Measurements from ENCODE around the gene LYST.
"Not testable (repeated sequence)": the region's sequence is repeated elsewhere in the genome, so short reads cannot be mapped to it uniquely, and the experiment has no call there.

Gene LYST

GRCh38 chr1:235757587-235758096 is 109.1 kb downstream of the LYST start:
- DNase-seq (ENCODE audit: low spot score) = no peak

DNA sequence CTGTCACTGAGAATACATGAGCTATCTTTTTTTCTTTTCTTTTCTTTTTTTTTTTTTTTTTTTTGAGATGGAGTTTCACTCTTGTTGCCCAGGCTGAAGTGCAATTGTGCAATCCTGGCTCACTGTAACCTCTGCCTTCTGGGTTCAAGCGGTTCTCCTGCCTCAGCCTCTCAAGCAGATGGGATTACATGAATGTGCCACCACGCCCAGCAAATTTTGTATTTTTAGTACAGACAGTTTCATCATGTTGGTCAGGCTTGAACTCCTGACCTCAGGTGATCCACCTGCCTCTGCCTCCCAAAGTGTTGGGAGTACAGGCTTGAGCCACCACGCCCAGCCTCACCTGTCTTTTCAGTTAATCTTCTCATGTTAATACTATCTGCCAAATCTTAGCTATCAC is 112.5 kb downstream of the LYST start:
- not testable (repeated sequence) for DNase-seq (ENCODE audit: low spot score)

DNA sequence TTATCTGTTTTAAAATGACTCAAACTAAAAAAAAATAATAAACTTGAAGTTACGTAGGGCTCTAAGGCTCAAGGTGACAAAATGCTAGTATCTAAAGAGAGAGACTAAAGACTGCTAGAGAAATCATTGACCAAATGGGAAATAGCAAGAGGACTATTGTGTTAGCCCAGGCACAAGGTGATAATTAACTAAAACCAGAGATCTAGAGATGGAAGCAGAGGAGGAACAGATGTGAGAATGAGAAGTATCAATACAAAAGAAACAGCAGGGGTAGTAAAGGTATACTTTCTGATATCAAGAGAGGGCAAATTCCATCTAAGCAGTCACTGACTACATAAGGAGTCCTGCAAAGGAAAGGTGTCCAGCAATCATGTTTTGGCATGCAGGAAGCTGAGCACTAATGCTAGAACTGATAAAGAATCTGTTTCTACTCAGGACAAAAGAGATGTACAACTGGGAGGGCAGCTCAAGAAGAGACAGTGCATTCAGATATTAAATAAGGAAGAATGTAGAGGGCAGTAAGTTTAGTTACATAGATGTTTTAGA is 116.9 kb downstream of the LYST start:
- no peak for DNase-seq (ENCODE audit: low spot score)

DNA sequence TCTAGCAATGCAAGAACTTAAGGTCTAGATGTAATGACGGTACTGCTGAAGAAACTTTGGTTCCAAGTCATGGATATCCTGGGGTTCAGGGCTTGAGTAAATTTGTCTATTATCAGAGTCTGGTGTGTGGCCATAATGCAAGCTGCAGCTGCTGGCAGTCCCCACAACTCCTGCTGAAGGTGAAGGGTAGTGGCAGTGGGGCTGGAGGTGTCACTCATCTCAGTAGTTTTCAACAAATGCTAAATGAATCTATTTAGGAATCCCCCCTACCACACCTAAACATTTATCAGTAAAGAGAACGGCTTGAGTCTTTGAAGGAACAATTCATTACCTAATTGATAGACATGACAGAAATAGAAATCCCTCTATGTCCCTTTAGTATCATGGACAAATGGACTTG is 118.0 kb downstream of the LYST start:
- no peak for DNase-seq (ENCODE audit: low spot score)

- DNase-seq (ENCODE audit: low spot score) = peak; percentile 30
These were observed 120.5 kb downstream of the LYST start for GRCh38 chr1:235746245-235746644.

- DNase-seq (ENCODE audit: low spot score) = no peak
These were observed 121.1 kb downstream of the LYST start for GRCh38 chr1:235745503-235746136.

- DNase-seq (ENCODE audit: low spot score) = no peak
These were observed 123.6 kb downstream of the LYST start for GRCh38 chr1:235742914-235743599.

- no peak for DNase-seq (ENCODE audit: low spot score)
These were observed 125.4 kb downstream of the LYST start for GRCh38 chr1:235741294-235741693.

DNA sequence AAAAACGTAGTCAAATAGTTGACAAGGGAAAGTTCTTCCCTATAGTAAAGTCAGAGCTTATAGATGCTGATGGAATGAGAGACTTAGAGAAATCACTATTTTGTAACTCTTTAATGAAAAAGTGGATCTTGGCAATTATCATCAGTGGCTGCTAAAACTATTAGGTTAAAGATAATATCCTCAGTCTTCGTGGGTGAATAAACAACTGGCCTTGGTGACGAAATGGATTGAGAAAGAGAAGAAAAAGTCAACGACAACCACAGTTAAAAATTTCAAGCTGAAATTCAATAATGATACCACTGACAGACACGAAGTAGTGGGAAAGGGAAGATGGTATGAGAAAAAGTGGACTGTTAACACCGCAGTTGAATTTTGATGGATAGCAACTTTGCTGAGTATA is 127.1 kb downstream of the LYST start:
- no peak for DNase-seq (ENCODE audit: low spot score)

GRCh38 chr1:235739124-235739523 is 127.6 kb downstream of the LYST start:
- DNase-seq (ENCODE audit: low spot score) = no peak

DNA sequence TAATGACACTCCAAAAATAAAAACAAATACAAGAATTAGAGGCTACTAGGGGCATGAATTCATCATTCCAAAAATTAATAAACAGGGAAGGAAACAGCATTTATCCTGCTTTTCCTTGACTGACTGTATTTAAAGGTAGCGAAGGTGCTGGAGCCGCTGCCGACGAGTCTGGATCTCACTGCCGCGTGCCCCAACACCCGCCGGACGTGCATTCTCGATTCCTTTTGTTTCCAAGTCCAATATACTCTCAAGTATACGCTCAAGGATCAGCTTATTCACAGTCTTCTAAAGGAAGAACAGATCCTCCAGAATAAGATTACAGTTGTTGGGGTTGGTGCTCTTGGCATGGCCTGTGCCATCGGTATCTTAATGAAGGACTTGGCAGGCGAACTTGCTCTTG is 129.0 kb downstream of the LYST start:
- no peak for DNase-seq (ENCODE audit: low spot score)

GRCh38 chr1:235736263-235736662 is 130.4 kb downstream of the LYST start:
- DNase-seq (ENCODE audit: low spot score) = no peak

GRCh38 chr1:235735621-235736020 is 131.1 kb downstream of the LYST start:
- DNase-seq (ENCODE audit: low spot score) = no peak

DNA sequence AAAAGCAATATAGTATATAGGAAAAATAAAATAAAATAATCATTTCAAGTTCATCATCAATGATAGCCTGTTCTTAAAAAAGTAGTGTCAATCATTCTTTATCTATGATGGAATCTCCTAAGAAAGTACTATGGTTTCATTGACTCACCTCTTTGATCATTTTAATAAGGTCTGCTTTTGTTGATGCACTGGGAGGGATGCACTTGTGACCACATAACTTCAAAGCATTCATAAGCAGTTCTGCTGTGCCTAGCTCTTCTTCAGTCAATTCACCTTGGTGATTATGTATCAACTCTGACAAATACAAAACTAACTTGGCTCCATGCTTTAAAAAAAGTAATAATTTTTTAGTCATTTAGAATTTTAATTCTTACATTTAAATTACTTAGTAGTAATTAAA is 132.4 kb downstream of the LYST start:
- no peak for DNase-seq (ENCODE audit: low spot score)

DNA sequence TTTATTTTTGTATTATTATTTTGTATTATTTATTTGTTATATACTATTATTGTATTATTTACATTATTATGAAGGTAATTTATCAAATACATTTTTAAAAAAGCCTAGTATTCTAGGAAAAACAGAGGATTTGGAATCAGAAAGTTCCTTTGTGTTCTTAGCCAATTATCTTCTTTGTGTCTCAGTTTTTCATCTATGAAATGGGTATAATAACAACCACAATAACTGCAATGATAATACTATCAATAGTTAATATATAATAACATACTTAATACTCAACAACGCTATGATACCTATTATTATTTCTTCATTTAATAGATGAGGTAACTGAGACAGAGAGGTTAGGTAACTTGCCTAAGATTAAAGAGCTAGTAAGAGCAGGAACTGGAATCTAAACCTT is 136.7 kb downstream of the LYST start:
- no peak for DNase-seq (ENCODE audit: low spot score)

GRCh38 chr1:235726557-235726956 is 140.1 kb downstream of the LYST start:
- DNase-seq (ENCODE audit: low spot score) = no peak

GRCh38 chr1:235725434-235725833 is 141.3 kb downstream of the LYST start:
- DNase-seq (ENCODE audit: low spot score) = no peak

DNA sequence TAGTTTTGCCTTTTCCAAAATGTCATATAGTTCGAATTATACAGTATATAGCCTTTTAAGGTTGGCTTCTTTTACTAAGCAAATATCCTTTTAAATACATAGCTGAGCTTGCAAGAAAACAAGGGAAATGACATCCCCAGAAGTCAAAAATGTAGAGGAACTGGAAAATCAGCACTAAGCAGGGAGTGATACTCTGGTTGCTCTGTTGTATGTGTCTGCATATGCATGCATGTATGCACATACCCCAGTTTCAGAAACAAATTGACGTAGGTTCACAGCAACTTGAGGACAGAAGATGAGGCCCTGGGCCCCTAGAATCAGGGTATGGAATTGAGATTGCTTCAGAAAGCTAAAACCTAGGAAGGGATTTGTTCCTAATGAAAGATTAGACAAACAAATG is 142.0 kb downstream of the LYST start:
- DNase-seq (ENCODE audit: low spot score) = no peak

DNA sequence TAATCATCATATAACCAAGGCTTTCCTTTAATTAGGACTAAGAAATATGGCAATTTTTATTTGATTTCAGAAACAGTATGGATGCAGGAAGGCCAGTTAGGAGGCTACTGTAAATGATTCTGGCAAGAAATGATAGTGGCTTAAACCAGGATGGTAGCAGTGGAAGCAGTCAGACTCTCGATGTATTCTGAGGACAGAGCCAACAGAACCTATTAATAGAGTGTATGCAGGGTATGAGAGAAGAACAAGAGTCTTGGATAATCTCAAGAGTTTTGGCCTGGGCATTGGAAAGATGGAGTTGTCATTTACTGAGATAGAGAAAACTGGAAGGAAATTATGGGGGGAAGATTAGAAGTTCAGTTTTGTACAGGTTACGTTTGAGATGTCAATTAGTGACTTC is 143.8 kb downstream of the LYST start:
- DNase-seq (ENCODE audit: low spot score) = no peak

DNA sequence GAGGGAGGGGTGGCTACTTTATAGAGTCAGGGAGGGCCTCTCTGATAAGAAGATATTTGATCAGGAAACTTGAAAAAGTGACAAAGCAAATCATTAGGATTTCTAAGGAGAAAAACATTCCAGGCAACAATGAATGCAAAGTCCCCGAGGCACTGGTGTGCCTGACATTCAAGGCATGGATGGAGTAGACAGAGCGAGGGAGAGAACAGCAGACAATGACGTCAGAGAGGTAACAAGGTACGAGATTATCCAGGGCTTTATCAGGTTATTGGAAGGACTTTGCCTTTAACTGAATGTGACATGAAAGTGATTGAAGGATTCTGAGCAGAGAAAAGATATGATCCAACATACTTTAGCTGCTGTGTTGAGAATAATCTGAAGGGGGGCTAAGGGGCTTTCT is 144.7 kb downstream of the LYST start:
- no peak for DNase-seq (ENCODE audit: low spot score)

DNA sequence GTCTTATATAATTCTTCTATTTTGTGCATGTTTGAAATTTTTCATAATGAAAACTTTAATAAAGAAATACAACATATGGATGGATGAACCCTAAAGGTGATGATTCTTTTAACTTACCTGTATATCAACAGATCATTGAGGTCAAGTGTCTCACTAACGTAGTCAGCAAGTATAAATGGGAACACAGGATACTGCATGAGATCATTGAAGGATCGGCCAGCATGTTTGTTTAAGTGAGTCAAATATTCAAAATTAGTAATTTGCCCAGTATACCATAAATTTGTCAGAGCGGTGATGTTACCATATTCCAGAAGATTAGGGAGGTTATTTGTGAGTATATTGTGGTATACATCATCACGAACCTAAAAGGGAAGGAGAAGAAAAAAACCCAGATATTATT is 146.2 kb downstream of the LYST start:
- no peak for DNase-seq (ENCODE audit: low spot score)

DNA sequence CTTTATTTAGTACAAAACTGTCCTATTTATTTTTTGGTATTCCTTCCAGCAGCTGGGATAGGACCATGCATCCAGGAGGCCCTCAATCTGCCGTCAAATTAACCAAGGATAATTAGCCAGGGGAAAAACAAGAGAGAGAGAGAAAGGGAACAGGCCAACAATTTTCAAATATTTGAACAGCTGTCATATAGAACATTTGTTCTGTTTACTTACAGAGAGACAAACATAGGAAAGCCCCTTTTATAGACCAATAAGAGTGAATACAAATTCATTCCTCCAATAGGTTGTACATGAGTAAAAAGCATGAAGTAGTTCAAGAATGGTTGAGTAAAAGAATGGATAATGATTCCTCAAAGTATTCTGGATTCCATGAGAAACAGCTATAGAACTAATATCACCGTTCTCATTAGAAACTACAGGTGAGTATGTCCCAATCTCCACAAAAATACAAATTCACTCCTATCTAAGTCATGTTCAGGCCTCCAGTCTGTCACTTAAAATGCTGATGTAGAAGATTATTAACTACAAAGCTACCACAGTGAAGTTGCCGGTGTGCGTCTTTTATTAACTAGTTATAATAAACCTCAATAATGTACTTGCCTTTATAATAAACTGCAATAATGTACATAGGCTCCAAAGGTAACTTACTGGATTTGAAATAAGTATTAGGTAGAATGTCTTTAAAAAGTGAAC is 152.4 kb downstream of the LYST start:
- DNase-seq (ENCODE audit: low spot score) = no peak

DNA sequence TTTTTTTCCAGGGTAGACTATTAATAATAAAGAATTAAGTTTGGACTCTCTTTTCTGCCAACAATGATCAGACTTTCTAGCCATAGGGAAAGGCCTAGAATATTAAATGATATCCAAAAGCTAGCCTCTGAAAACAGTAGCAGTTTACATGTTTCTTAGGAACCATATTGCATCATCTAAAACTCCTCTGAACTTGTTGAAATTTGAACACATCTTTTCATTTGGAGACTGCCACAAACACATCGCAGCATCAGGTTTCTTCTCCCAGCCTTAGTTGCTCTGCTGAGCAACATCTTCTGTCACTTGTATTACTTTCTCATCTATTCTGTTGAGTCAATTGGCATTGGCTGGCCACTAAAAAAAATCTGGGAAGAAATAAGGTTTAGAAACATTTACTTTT is 153.9 kb downstream of the LYST start:
- no peak for DNase-seq (ENCODE audit: low spot score)
